GM12878 (cell line): ENCODE results near the gene ATP1B1. TPM values are rescaled to one million over a fixed set of nuclear protein-coding genes. Genes with fewer than 3 reads are reported as not detected.

Source experiments
- ATAC-seq: fragments of 200-7000 bp; cut with Tn5 transposase; 3 replicates; pipeline ENCODE4 v1.9.1; 2020; ENCODE audit warnings: mild to moderate bottlenecking, moderate library complexity
- BruUV-seq: library from RNA; stranded (reverse); fragments of 400-500 nt; replicated peaks from 2 replicates; lab custom pipeline; 2021; lab: Mats Ljungman, UMichigan
- CTCF ChIA-PET: fragments of 300-600 bp; sonication (Branson Sonifier 250); formaldehyde crosslinking; extraction: SDS; loops from one replicate; lab custom pipeline; 2021; ENCODE audit warnings: inconsistent platforms; lab: Yijun Ruan, JAX
- POLR2A ChIA-PET: fragments of 350-600 bp; formaldehyde crosslinking; extraction: SDS; loops from one replicate; lab custom pipeline; 2021; ENCODE audit warnings: inconsistent platforms; lab: Charles Lee
- RAD21 ChIA-PET: fragments of 300-600 bp; sonication (Branson Sonifier 250); formaldehyde crosslinking; loops from one replicate; lab custom pipeline; 2023; ENCODE audit warnings: antibody characterized with exemption; ENCODE audit not compliant: unreplicated experiment; lab: Charles Lee
- SMC1A ChIA-PET: fragments of 300-600 bp; sonication (Branson Sonifier 250); formaldehyde crosslinking; loops from one replicate; lab custom pipeline; 2023; ENCODE audit not compliant: unreplicated experiment, uncharacterized antibody; lab: Charles Lee
- DNase-seq: peaks from one replicate; pipeline ENCODE4 v3.0.0-alpha.2; 2011; ENCODE audit warnings: low read depth, low spot score
- FAIRE-seq: peaks from 3 replicates; lab custom pipeline; 2011; peaks lifted over from hg19 to GRCh38; lab: Jason Lieb, UNC
- H2AFZ ChIP-seq: 2 replicates; pipeline ENCODE4 v1.6.0; 2011; ENCODE audit warnings: low read depth, low read length, control low read depth; ENCODE audit not compliant: control insufficient read depth
- H3K27ac ChIP-seq: 2 replicates; pipeline ENCODE4 v1.5.1; 2011; ENCODE audit warnings: control low read depth; ENCODE audit not compliant: control insufficient read depth, insufficient read depth
- H3K27me3 ChIP-seq, 2 experiments: replicated peaks in 1 of 2; 2 replicates each; pipeline versions ENCODE4 v1.6.0 to v1.6.1; 2011; ENCODE audit warnings: low read length in 1 of 2; ENCODE audit not compliant: control insufficient read depth in 2 of 2, insufficient read depth in 2 of 2
- H3K36me3 ChIP-seq, 2 experiments: 2 replicates each; pipeline ENCODE4 v1.5.1; 2011; ENCODE audit warnings: low read length in 1 of 2; ENCODE audit not compliant: control insufficient read depth in 2 of 2, insufficient read depth in 2 of 2
- H3K4me1 ChIP-seq: 2 replicates; pipeline ENCODE4 v1.6.1; 2011; ENCODE audit warnings: mild to moderate bottlenecking, low read length, moderate library complexity, mixed read lengths; ENCODE audit not compliant: control insufficient read depth, insufficient read depth
- H3K4me2 ChIP-seq: 2 replicates; pipeline ENCODE4 v1.6.0; 2011; ENCODE audit warnings: control low read depth; ENCODE audit not compliant: control insufficient read depth, insufficient read depth
- H3K4me3 ChIP-seq: fragments of 200-600 bp; sonication (generic); 2 replicates; pipeline ENCODE4 v1.5.1; 2016
- H3K79me2 ChIP-seq: 2 replicates; pipeline ENCODE4 v1.6.0; 2011; ENCODE audit warnings: low read length; ENCODE audit not compliant: control insufficient read depth, insufficient read depth
- H3K9ac ChIP-seq: 2 replicates; pipeline ENCODE4 v1.8.0; 2011; ENCODE audit warnings: low read length, control low read depth, mixed read lengths; ENCODE audit not compliant: control insufficient read depth, insufficient read depth
- H3K9me3 ChIP-seq: replicated peaks from 3 replicates; pipeline ENCODE4 v1.5.1; 2011; ENCODE audit warnings: mild to moderate bottlenecking, low read length; ENCODE audit not compliant: control insufficient read depth, insufficient read depth
- H4K20me1 ChIP-seq: 2 replicates; pipeline ENCODE4 v1.6.0; 2011; ENCODE audit not compliant: control insufficient read depth, insufficient read depth
- ASH2L ChIP-seq: fragments of 300-600, 200-600 bp; sonication (generic); IDR thresholded peaks from 2 replicates; pipeline ENCODE4 v1.6.1; 2017; ENCODE audit warnings: low read depth, mild to moderate bottlenecking, borderline replicate concordance
- ATF7 ChIP-seq: fragments of 450-650 bp; IDR thresholded peaks from 2 replicates; pipeline ENCODE4 v1.6.1; 2016; ENCODE audit warnings: low read depth, mild to moderate bottlenecking
- CBX3 ChIP-seq: fragments of 200-600 bp; sonication (generic); IDR thresholded peaks from 2 replicates; pipeline ENCODE4 v1.6.1; 2016; ENCODE audit warnings: low read depth, borderline replicate concordance
- CBX5 ChIP-seq: sonication (generic); IDR thresholded peaks from 2 replicates; pipeline ENCODE4 v1.6.1; 2016; ENCODE audit warnings: low read depth, moderate library complexity, mild to moderate bottlenecking, inconsistent platforms
- CREM ChIP-seq: IDR thresholded peaks from 2 replicates; pipeline ENCODE4 v1.6.1; 2014; ENCODE audit warnings: antibody characterized with exemption, low read depth
- FOXK2 ChIP-seq: fragments of 450-650 bp; IDR thresholded peaks from 2 replicates; pipeline ENCODE4 v1.6.1; 2017; ENCODE audit warnings: mild to moderate bottlenecking, moderate library complexity
- KAT2A ChIP-seq: conservative IDR thresholded peaks from 2 replicates; pipeline ENCODE4 v1.6.1; 2011; ENCODE audit warnings: low read depth, low read length; ENCODE audit not compliant: control insufficient read depth
- MTA2 ChIP-seq: fragments of 450-650 bp; IDR thresholded peaks from 2 replicates; pipeline ENCODE4 v1.6.1; 2016; ENCODE audit warnings: low read depth, mild to moderate bottlenecking, moderate library complexity
- NFYA ChIP-seq: IDR thresholded peaks from 2 replicates; pipeline ENCODE4 v1.6.1; 2011; ENCODE audit warnings: low read depth, mild to moderate bottlenecking, low read length, improper control_type of control experiment, borderline replicate concordance
- PAX8 ChIP-seq: fragments of 450-650 bp; IDR thresholded peaks from 2 replicates; pipeline ENCODE4 v1.6.1; 2017; ENCODE audit warnings: mild to moderate bottlenecking, moderate library complexity
- POU2F2 ChIP-seq: IDR thresholded peaks from 3 replicates; pipeline ENCODE4 v1.6.1; 2011; ENCODE audit warnings: low read depth, mild to moderate bottlenecking, low read length, borderline replicate concordance
- SMAD1 ChIP-seq: fragments of 450-650 bp; IDR thresholded peaks from 2 replicates; pipeline ENCODE4 v1.6.1; 2018; ENCODE audit warnings: mild to moderate bottlenecking, low read depth; ENCODE audit not compliant: partially characterized antibody
- ZBTB33 ChIP-seq: fragments of 450-650 bp; IDR thresholded peaks from 2 replicates; pipeline ENCODE4 v1.6.1; 2017; ENCODE audit warnings: mild to moderate bottlenecking
- ZSCAN29 ChIP-seq: fragments of 450-650 bp; IDR thresholded peaks from 2 replicates; pipeline ENCODE4 v1.6.1; 2017; ENCODE audit warnings: mild to moderate bottlenecking, moderate library complexity
- WGBS: methylation state at CpG from one replicate; pipeline ENCODE4 v1.1.6; 2016; ENCODE audit warnings: low lambda C conversion rate; ENCODE audit not compliant: insufficient replicate concordance, insufficient coverage; ENCODE audit errors: missing lambda C conversion rate; 5-methylcytosine and 5-hydroxymethylcytosine counted together
- in situ Hi-C: fragments of 300-500 bp; cut with MboI; formaldehyde crosslinking; loops from 9 replicates; pipeline ENCODE4 v1.14.3; 2018; ENCODE audit warnings: mixed read lengths
- intact Hi-C: fragments of 100-400 bp; cut with micrococcal nuclease; formaldehyde crosslinking; loops from one replicate; pipeline ENCODE4 v1.14.2; 2022; ENCODE audit not compliant: unreplicated experiment
- polyA plus RNA-seq, 11 experiments: library from polyadenylated mRNA; depleted of rRNA in 4 of 11; unstranded in 6 of 11; stranded (reverse) in 5 of 11; fragments of >200 nt; fragmentation: Nextera tagmentation in 4 of 11; fragmentation: Illumina TruSeq in 1 of 11; extraction: Ambion mirVana in 4 of 11; extraction: Trizol in 1 of 11; gene quantifications; 1 replicate in 1 of 11; 2 replicates in 10 of 11; pipeline versions ENCODE4 v1.2.1 to v1.2.3, GENCODE V29; 2011 to 2016; ENCODE audit warnings: inconsistent platforms in 2 of 11, missing spikeins in 2 of 11, low read depth in 1 of 11
- total RNA-seq, 4 experiments: library from RNA; depleted of rRNA in 3 of 4; stranded (reverse); fragments of >200 nt in 3 of 4; fragmentation: Illumina TruSeq in 1 of 4; extraction: Trizol in 1 of 4; gene quantifications; 2 replicates each; pipeline versions ENCODE4 v1.2.1 to v1.2.3, GENCODE V29; 2013 to 2021
- TF ChIP-seq, protein P1 (sequence below): fragments of 450-650 bp; IDR thresholded peaks from 2 replicates; pipeline ENCODE4 v1.6.1; 2018; ENCODE audit warnings: borderline replicate concordance, mild to moderate bottlenecking; ENCODE audit not compliant: partially characterized antibody
- TF ChIP-seq, protein P2 (sequence below): fragments of 450-650 bp; IDR thresholded peaks from 2 replicates; pipeline ENCODE4 v1.6.1; 2017; ENCODE audit warnings: antibody characterized with exemption, mild to moderate bottlenecking, moderate library complexity

The ATP1B1 gene
- total and polyA plus RNA-seq, 10 of the 15 experiments (the other 5 are each of a cell fraction or from before 2014, with no cell fraction given), result 0.84 to 14.0 (median 1.4) TPM

DNA sequence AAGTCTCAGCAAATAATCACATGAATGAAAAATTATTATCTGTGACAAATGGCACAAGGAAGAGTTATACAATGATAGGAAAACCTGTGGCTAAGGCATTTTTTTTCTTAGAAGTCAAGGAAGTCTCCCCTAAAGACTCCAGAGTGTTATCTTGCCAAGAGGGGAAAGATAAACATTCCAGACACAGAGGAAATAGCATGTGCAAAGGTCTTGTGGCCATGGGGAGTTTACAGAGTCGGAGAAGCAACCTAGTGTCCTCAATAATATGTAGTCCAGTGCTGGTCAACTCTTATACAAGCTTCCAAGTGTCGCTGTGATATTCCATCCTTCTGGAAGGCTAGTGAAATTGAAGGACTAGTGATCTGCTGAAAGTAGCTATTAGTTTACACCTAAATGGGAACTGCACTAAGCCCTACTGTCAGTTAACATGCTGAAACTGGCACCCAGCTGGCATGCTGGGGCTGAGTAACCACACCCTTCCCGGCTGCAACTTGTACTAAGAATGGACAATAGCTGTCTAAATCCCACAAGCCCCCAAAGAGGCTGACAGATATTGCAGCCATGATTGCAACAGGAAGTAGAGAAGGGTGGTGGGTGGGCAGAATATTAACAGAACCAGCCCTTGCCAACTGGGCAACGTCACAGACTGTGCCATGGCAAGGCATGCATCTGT is 11.5 kb upstream of the ATP1B1 start (continued):
- TF ChIP-seq ZBTB33 (no peak), CREM (no peak), ATF7 (no peak), PAX8 (no peak), ZSCAN29 (no peak), FOXK2 (no peak)

GRCh38 chr1:169098380-169098779 is 8.1 kb upstream of the ATP1B1 start:
- ATAC-seq (peak; percentile 46), DNase-seq (no peak), FAIRE-seq (no peak)
- H3K4me2 ChIP-seq, result no peak overlapping the region
- ChIA-PET CTCF (no interaction called here), SMC1A (interaction anchor here (0.6 to 17.5 kb wide), 4 partner anchors 5 to 50 kb away, joined by 3 to 188 read pairs (median 98); partner anchors contain the start of gene ATP1B1), RAD21 (interaction anchor here (3.2 kb wide), 1 partner anchor 73 kb away, joined by 9 read pairs; no protein-coding TSS in a partner anchor), POLR2A (interaction anchor here (1.5 kb wide), 1 partner anchor 49 kb away, joined by 3 read pairs; no protein-coding TSS in a partner anchor)
- no peak overlapping the region for H2AFZ ChIP-seq
- no TSS peak for BruUV-seq
- no peaks in the 10 kb centered on the region; the same call in 2 of the 3 replicates for H3K9me3 ChIP-seq
- no peaks in the 10 kb centered on the region for H3K79me2 ChIP-seq
- 0% methylated on average over 1 of the region's 1 CpG for WGBS
- no peaks in the 10 kb centered on the region for H3K36me3 ChIP-seq
- no peak overlapping the region for H3K4me3 ChIP-seq
- no peak overlapping the region for H3K27ac ChIP-seq
- in situ Hi-C loops, result no loop called here
- intact Hi-C loops, result no loop called here
- H3K27me3 ChIP-seq, result no peaks in the 10 kb centered on the region; a peak in 1 of 4 replicates
- no peak overlapping the region for H3K9ac ChIP-seq
- no peaks in the 10 kb centered on the region for H4K20me1 ChIP-seq
- peaks cover 4% of the 10 kb centered on the region; the same call in 1 of the 2 replicates for H3K4me1 ChIP-seq
- TF ChIP-seq, protein P1, sequence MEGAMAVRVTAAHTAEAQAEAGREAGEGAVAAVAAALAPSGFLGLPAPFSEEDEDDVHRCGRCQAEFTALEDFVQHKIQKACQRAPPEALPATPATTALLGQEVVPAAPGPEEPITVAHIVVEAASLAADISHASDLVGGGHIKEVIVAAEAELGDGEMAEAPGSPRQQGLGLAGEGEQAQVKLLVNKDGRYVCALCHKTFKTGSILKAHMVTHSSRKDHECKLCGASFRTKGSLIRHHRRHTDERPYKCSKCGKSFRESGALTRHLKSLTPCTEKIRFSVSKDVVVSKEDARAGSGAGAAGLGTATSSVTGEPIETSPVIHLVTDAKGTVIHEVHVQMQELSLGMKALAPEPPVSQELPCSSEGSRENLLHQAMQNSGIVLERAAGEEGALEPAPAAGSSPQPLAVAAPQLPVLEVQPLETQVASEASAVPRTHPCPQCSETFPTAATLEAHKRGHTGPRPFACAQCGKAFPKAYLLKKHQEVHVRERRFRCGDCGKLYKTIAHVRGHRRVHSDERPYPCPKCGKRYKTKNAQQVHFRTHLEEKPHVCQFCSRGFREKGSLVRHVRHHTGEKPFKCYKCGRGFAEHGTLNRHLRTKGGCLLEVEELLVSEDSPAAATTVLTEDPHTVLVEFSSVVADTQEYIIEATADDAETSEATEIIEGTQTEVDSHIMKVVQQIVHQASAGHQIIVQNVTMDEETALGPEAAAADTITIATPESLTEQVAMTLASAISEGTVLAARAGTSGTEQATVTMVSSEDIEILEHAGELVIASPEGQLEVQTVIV, result no peak
- TF ChIP-seq KAT2A, result no peak
- TF ChIP-seq CBX3, result no peak
- peak; percentile 32; the same call in 1 of the 2 replicates for TF ChIP-seq MTA2
- TF ChIP-seq FOXK2, result no peak
- TF ChIP-seq SMAD1, result no peak
- 0 out of 3 replicates have a peak, but pooled peaks have one; percentile 15 for TF ChIP-seq POU2F2
- no peak for TF ChIP-seq NFYA
- TF ChIP-seq, protein P2, sequence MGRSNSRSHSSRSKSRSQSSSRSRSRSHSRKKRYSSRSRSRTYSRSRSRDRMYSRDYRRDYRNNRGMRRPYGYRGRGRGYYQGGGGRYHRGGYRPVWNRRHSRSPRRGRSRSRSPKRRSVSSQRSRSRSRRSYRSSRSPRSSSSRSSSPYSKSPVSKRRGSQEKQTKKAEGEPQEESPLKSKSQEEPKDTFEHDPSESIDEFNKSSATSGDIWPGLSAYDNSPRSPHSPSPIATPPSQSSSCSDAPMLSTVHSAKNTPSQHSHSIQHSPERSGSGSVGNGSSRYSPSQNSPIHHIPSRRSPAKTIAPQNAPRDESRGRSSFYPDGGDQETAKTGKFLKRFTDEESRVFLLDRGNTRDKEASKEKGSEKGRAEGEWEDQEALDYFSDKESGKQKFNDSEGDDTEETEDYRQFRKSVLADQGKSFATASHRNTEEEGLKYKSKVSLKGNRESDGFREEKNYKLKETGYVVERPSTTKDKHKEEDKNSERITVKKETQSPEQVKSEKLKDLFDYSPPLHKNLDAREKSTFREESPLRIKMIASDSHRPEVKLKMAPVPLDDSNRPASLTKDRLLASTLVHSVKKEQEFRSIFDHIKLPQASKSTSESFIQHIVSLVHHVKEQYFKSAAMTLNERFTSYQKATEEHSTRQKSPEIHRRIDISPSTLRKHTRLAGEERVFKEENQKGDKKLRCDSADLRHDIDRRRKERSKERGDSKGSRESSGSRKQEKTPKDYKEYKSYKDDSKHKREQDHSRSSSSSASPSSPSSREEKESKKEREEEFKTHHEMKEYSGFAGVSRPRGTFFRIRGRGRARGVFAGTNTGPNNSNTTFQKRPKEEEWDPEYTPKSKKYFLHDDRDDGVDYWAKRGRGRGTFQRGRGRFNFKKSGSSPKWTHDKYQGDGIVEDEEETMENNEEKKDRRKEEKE, result no peak
- no peak for TF ChIP-seq CBX5
- TF ChIP-seq ASH2L, result no peak
